CD4-positive, alpha-beta memory T cell (primary cell): ENCODE results near the gene ADAM12. TPM values are rescaled to one million over a fixed set of nuclear protein-coding genes. Genes with fewer than 3 reads are reported as not detected.

Source experiments
- CTCF ChIA-PET: fragments of 350-600 bp; sonication (Branson Sonifier 250); formaldehyde crosslinking; loops from one replicate; lab custom pipeline; 2021; ENCODE audit warnings: inconsistent platforms; ENCODE audit not compliant: partially characterized antibody; lab: Charles Lee
- POLR2A ChIA-PET: fragments of 350-600 bp; sonication (Branson Sonifier 250); formaldehyde crosslinking; loops from one replicate; lab custom pipeline; 2021; ENCODE audit not compliant: partially characterized antibody; lab: Charles Lee
- DNase-seq, 5 donors: peaks; one replicate each; pipeline versions ENCODE4 v3.0.0 to v3.0.0-alpha.2; 2020 to 2022; ENCODE audit warnings: mixed read lengths in 1 of 5
- H3K27ac ChIP-seq: one replicate; pipeline ENCODE4 v1.7.0; 2013; ENCODE audit warnings: low read depth, low read length
- H3K27me3 ChIP-seq: 2 replicates; pipeline ENCODE4 v1.7.0; 2013; ENCODE audit warnings: mild to moderate bottlenecking, low read length, moderate library complexity; ENCODE audit not compliant: insufficient read depth
- H3K36me3 ChIP-seq: 2 replicates; pipeline ENCODE4 v1.7.0; 2013; ENCODE audit warnings: mild to moderate bottlenecking, low read length, moderate library complexity; ENCODE audit not compliant: insufficient read depth
- H3K4me1 ChIP-seq: 2 replicates; pipeline ENCODE4 v1.7.0; 2013; ENCODE audit warnings: mild to moderate bottlenecking, low read length, moderate library complexity; ENCODE audit not compliant: insufficient read depth
- H3K4me3 ChIP-seq, 2 donors: one replicate each; pipeline ENCODE4 v1.7.0; 2013; ENCODE audit warnings: low read length in 2 of 2, mild to moderate bottlenecking in 1 of 2
- H3K9me3 ChIP-seq, 2 donors: one replicate each; pipeline ENCODE4 v1.7.0; 2013; ENCODE audit warnings: low read length in 2 of 2, control low read depth in 1 of 2; ENCODE audit not compliant: control insufficient read depth in 1 of 2
- H3K27ac Mint-ChIP-seq, 7 donors: one replicate each; pipeline ENCODE4 v1.8.0; 2020 to 2021; ENCODE audit warnings: mixed read lengths in 7 of 7, mild to moderate bottlenecking in 6 of 7, inconsistent platforms in 3 of 7, moderate library complexity in 3 of 7
- H3K27me3 Mint-ChIP-seq, 2 donors: one replicate each; pipeline ENCODE4 v1.8.0; 2020 to 2021; ENCODE audit warnings: mixed read lengths in 2 of 2
- H3K36me3 Mint-ChIP-seq, 2 donors: one replicate each; pipeline ENCODE4 v1.8.0; 2020 to 2021; ENCODE audit warnings: mixed read lengths in 2 of 2, inconsistent platforms in 1 of 2, mild to moderate bottlenecking in 1 of 2
- H3K4me1 Mint-ChIP-seq, 4 donors: one replicate each; pipeline ENCODE4 v1.8.0; 2020 to 2021; ENCODE audit warnings: mixed read lengths in 4 of 4, mild to moderate bottlenecking in 1 of 4
- H3K4me3 Mint-ChIP-seq, 8 donors: one replicate each; pipeline ENCODE4 v1.8.0; 2020 to 2021; ENCODE audit warnings: mixed read lengths in 8 of 8, mild to moderate bottlenecking in 7 of 8, moderate library complexity in 6 of 8, inconsistent platforms in 3 of 8
- H3K9me3 Mint-ChIP-seq, 8 donors: one replicate each; pipeline ENCODE4 v1.8.0; 2020 to 2021; ENCODE audit warnings: mixed read lengths in 8 of 8, mild to moderate bottlenecking in 5 of 8, inconsistent platforms in 3 of 8, moderate library complexity in 1 of 8
- intact Hi-C: fragments of 100-400 bp; cut with micrococcal nuclease; formaldehyde crosslinking; loops from one replicate; pipeline ENCODE4 v1.15.1; 2023
- polyA plus RNA-seq, 2 donors: library from polyadenylated mRNA; unstranded; fragments of 300-500 nt; fragmentation: Illumina TruSeq; gene quantifications; one replicate each; pipeline ENCODE4 v1.2.3, GENCODE V29; 2021
- total RNA-seq, 2 experiments: library from RNA; stranded (reverse); gene quantifications; one replicate each; pipeline ENCODE4 v1.2.3, GENCODE V29; 2021

ADAM12 gene
- total and polyA plus RNA-seq, 4 experiments from 2014 or later = 0.17 to 2.3 (median 1.1) TPM

- Histone ChIP-seq H3K4me1 (no peaks in the 10 kb centered on the region), H3K9me3 (no peaks in the 10 kb centered on the region), H3K36me3 (no peaks in the 10 kb centered on the region), H3K27ac (no peak overlapping the region), H3K4me3 (no peak overlapping the region), H3K27me3 (no peaks in the 10 kb centered on the region)
- CTCF ChIA-PET = no interaction called here
- Mint-ChIP-seq H3K9me3 (peaks cover 0 to 7% (median 3%) of the 10 kb centered on the region in 8 donors), H3K4me1 (no peaks in the 10 kb centered on the region), H3K27ac (no peak overlapping the region), H3K4me3 (no peak overlapping the region), H3K36me3 (peaks cover 0 to 5% of the 10 kb centered on the region in 2 donors), H3K27me3 (peaks cover 0 to 1% of the 10 kb centered on the region in 2 donors)
- intact Hi-C loops = no loop called here
- no peak for DNase-seq
- POLR2A ChIA-PET = no interaction called here
Measured at GRCh38 chr10:126110489-126111180, 277.6 kb downstream of the ADAM12 start.

- Histone ChIP-seq H3K36me3 (no peaks in the 10 kb centered on the region), H3K27ac (no peak overlapping the region), H3K4me1 (no peaks in the 10 kb centered on the region), H3K9me3 (no peaks in the 10 kb centered on the region), H3K27me3 (no peaks in the 10 kb centered on the region), H3K4me3 (no peak overlapping the region)
- Mint-ChIP-seq H3K27me3 (peaks cover 0 to 1% of the 10 kb centered on the region in 2 donors), H3K27ac (no peak overlapping the region), H3K36me3 (peaks cover 0 to 5% of the 10 kb centered on the region in 2 donors), H3K4me3 (no peak overlapping the region), H3K4me1 (no peaks in the 10 kb centered on the region), H3K9me3 (peaks cover 0 to 7% (median 3%) of the 10 kb centered on the region in 8 donors)
- no peak for DNase-seq
- intact Hi-C loops = no loop called here
- ChIA-PET CTCF (no interaction called here), POLR2A (no interaction called here)
Measured at GRCh38 chr10:126109893-126110292, 278.4 kb downstream of the ADAM12 start.

- CTCF ChIA-PET = no interaction called here
- no peaks in the 10 kb centered on the region for H3K36me3 ChIP-seq
Measured at GRCh38 chr10:126108693-126109092, 279.6 kb downstream of the ADAM12 start.

GRCh38 chr10:126104767-126105166 lies 283.5 kb downstream of the ADAM12 start:
- peaks cover 0 to 3% of the 10 kb centered on the region in 2 donors for H3K27me3 Mint-ChIP-seq
- H3K36me3 Mint-ChIP-seq = no peaks in the 10 kb centered on the region
- ChIA-PET CTCF (no interaction called here), POLR2A (no interaction called here)
- no peak overlapping the region for H3K27ac ChIP-seq
- no peaks in the 10 kb centered on the region for H3K36me3 ChIP-seq
- no peaks in the 10 kb centered on the region for H3K4me1 Mint-ChIP-seq
- DNase-seq = no peak
- H3K9me3 Mint-ChIP-seq = peaks cover 0 to 2% (median 0%) of the 10 kb centered on the region in 8 donors
- H3K4me3 ChIP-seq = no peak overlapping the region
- no peaks in the 10 kb centered on the region for H3K4me1 ChIP-seq
- H3K27ac Mint-ChIP-seq = no peak overlapping the region
- H3K9me3 ChIP-seq = no peaks in the 10 kb centered on the region
- intact Hi-C loops = no loop called here
- H3K4me3 Mint-ChIP-seq = no peak overlapping the region
- H3K27me3 ChIP-seq = no peaks in the 10 kb centered on the region

More at GRCh38 chr10:126108693-126109092, 279.6 kb downstream of the ADAM12 start:
- H3K27ac ChIP-seq = no peak overlapping the region
- H3K9me3 Mint-ChIP-seq = peaks cover 0 to 7% (median 3%) of the 10 kb centered on the region in 8 donors
- no peaks in the 10 kb centered on the region for H3K9me3 ChIP-seq
- H3K4me1 Mint-ChIP-seq = no peaks in the 10 kb centered on the region
- no peak overlapping the region for H3K4me3 ChIP-seq
- no peak for DNase-seq
- intact Hi-C loops = no loop called here
- no peak overlapping the region for H3K4me3 Mint-ChIP-seq
- peak overlapping the region in 1 of 7 donors; percentile 51 for H3K27ac Mint-ChIP-seq
- H3K27me3 Mint-ChIP-seq = peaks cover 0 to 1% of the 10 kb centered on the region in 2 donors
- H3K4me1 ChIP-seq = no peaks in the 10 kb centered on the region
- no peaks in the 10 kb centered on the region for H3K27me3 ChIP-seq
- POLR2A ChIA-PET = no interaction called here
- peaks cover 0 to 5% of the 10 kb centered on the region in 2 donors for H3K36me3 Mint-ChIP-seq

- Mint-ChIP-seq H3K27ac (no peak overlapping the region), H3K27me3 (peaks cover 0 to 3% of the 10 kb centered on the region in 2 donors), H3K4me1 (no peaks in the 10 kb centered on the region), H3K4me3 (no peak overlapping the region), H3K9me3 (peaks cover 0 to 2% (median 0%) of the 10 kb centered on the region in 8 donors), H3K36me3 (no peaks in the 10 kb centered on the region)
- H3K36me3 ChIP-seq = no peaks in the 10 kb centered on the region
- no peak overlapping the region for H3K27ac ChIP-seq
- POLR2A ChIA-PET = no interaction called here
- no peaks in the 10 kb centered on the region for H3K4me1 ChIP-seq
- no peaks in the 10 kb centered on the region for H3K9me3 ChIP-seq
- CTCF ChIA-PET = no interaction called here
- H3K4me3 ChIP-seq = no peak overlapping the region
- intact Hi-C loops = no loop called here
- H3K27me3 ChIP-seq = no peaks in the 10 kb centered on the region
- no peak for DNase-seq
Measured at GRCh38 chr10:126102636-126103035, 285.6 kb downstream of the ADAM12 start.

GRCh38 chr10:126101736-126102135 lies 286.5 kb downstream of the ADAM12 start:
- no peaks in the 10 kb centered on the region for H3K4me1 ChIP-seq
- Mint-ChIP-seq H3K27me3 (peaks cover 0 to 3% of the 10 kb centered on the region in 2 donors), H3K4me1 (no peaks in the 10 kb centered on the region), H3K27ac (no peak overlapping the region), H3K9me3 (peaks cover 0 to under 1% (median 0%) of the 10 kb centered on the region in 8 donors), H3K36me3 (no peaks in the 10 kb centered on the region), H3K4me3 (no peak overlapping the region)
- no peak overlapping the region for H3K27ac ChIP-seq
- H3K4me3 ChIP-seq = no peak overlapping the region
- H3K27me3 ChIP-seq = no peaks in the 10 kb centered on the region
- no peak for DNase-seq
- intact Hi-C loops = no loop called here
- CTCF ChIA-PET = no interaction called here
- POLR2A ChIA-PET = no interaction called here
- H3K9me3 ChIP-seq = no peaks in the 10 kb centered on the region
- H3K36me3 ChIP-seq = no peaks in the 10 kb centered on the region

- H3K4me1 ChIP-seq = no peaks in the 10 kb centered on the region
- H3K4me1 Mint-ChIP-seq = no peaks in the 10 kb centered on the region
- no peaks in the 10 kb centered on the region for H3K36me3 ChIP-seq
- intact Hi-C loops = no loop called here
- ChIA-PET CTCF (no interaction called here), POLR2A (no interaction called here)
- no peak overlapping the region for H3K4me3 ChIP-seq
- no peaks in the 10 kb centered on the region for H3K9me3 Mint-ChIP-seq
- no peak overlapping the region for H3K27ac ChIP-seq
- H3K9me3 ChIP-seq = no peaks in the 10 kb centered on the region
- H3K27me3 ChIP-seq = no peaks in the 10 kb centered on the region
- H3K4me3 Mint-ChIP-seq = no peak overlapping the region
- peaks cover 0 to 3% of the 10 kb centered on the region in 2 donors for H3K27me3 Mint-ChIP-seq
- H3K36me3 Mint-ChIP-seq = no peaks in the 10 kb centered on the region
- DNase-seq = no peak
- no peak overlapping the region for H3K27ac Mint-ChIP-seq
Measured at GRCh38 chr10:126101325-126101724, 287.0 kb downstream of the ADAM12 start.
